Fibroblast of skin of left quadriceps (primary cell): ENCODE results near the gene SETD4.
A peak's percentile ranks its signal among the peaks of the same experiment; 100 is the strongest.

Source experiments
- DNase-seq, 2 experiments: peaks; one replicate each; pipeline ENCODE4 v3.0.0-alpha.2; 2013; ENCODE audit warnings: low read depth in 2 of 2

The SETD4 gene

DNA sequence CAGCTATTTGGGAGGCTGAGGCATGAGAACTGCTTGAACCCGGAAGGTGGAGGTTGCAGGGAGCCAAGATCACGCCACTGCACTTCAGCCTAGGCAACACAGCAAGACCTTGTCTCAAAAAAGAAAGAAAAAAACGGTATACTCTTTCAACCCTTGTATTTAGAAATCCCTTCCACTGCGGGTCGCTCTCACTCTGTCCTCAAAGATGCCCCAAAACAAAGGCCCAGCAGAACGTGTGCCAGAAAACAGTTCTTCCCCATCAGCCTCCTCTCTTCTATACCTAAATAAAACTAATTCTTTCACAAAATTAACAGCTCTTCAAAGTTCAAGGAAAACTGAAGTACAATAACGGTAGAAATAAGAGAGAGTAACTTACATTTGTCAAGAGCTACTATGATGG lies 13.2 kb downstream of the SETD4 start:
- DNase-seq: no peak

DNA sequence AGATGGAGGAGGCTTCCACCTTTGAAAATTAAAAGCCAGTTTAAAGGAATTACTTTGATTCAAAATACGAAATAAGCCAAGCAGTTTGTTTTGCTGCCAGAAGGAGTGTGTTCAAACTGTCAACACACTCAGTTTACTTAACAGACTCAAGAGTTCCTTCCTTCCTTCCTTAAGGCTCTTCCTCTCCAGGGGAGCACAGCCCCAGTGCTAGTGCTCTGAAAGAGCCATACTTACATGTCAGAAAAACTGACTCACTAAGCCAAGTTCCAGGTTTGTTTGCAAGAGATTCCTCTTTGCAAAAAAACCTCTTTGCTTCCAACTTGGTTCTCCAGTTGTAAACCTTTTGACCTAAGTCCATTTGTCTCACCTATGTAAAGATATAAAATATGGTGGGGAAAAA lies 14.3 kb downstream of the SETD4 start:
- DNase-seq: no peak

DNA sequence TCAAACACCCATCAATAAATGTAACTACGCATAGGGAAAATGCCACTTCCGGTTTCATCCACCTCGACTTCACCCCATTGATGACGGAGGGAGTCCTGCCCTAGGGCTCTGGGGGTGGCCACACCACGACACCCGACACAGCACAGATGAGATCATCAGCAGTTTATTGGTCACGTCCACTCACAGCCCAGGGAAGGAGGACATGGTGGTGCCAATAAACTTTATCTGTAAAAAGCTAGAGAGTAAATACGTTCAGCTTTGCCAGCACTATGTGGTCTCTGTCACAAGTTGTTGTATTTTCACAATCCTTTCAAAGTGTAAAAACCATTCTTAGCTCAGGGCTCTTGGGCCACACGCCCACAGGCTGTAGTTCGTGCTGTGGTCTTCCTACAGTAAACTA lies 16.3 kb downstream of the SETD4 start:
- no peak for DNase-seq

DNA sequence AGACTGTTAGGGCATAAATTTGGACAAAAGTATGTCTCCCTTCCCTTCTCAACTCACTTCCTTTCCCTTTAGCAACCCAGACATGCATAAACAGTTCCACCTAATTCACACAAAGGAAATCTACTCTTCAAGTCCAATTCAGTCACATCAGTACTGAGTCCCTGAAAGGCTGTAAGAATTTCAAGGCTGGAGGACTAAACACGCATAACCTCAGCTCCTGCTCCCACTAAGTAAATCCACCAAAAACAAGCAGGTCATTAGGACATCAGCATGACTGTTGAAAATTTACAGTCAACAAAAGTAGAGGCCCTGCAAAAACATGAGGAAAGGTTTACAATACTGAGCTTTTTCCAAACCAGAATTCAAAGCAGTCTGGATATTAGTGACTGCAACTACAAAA lies 18.4 kb downstream of the SETD4 start:
- no peak for DNase-seq

DNA sequence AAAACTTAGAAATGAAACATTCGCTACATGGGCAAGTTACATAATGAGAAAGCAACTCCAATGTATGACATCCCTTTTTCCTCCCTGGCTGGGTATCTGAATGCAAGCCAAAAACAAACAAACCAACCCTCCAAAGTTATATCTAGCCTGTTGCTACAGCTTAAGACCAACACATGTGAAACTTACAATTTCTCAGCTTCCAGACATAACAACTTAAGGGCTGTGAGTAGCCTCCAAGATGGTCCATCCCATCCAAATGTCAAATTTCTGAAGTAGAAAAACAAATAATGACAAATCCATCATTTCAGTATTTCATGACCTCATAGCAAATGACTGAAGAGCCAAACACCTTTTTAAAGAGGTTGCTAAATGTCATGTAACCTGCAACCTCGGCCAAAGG lies 19.9 kb downstream of the SETD4 start:
- no peak for DNase-seq

DNA sequence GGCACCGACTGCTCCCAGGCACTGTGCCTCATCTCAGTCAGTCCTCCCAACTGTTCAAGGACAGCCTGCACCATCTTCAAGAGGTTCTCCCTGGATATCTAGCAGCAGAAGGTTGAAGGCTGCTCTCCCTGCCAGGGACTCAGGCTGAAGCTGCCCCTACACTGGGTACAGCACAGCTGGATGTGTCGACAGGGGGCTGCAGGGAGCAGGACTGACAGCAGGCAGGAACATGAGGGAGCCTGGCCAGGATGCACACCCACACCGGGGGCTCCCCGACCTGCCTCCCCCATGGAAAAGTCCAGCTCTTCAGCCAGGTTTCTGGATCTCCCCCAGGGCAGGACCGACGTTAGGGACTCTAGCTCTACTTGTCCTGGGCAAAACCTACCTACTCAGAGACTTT lies 20.5 kb downstream of the SETD4 start:
- DNase-seq: no peak

DNA sequence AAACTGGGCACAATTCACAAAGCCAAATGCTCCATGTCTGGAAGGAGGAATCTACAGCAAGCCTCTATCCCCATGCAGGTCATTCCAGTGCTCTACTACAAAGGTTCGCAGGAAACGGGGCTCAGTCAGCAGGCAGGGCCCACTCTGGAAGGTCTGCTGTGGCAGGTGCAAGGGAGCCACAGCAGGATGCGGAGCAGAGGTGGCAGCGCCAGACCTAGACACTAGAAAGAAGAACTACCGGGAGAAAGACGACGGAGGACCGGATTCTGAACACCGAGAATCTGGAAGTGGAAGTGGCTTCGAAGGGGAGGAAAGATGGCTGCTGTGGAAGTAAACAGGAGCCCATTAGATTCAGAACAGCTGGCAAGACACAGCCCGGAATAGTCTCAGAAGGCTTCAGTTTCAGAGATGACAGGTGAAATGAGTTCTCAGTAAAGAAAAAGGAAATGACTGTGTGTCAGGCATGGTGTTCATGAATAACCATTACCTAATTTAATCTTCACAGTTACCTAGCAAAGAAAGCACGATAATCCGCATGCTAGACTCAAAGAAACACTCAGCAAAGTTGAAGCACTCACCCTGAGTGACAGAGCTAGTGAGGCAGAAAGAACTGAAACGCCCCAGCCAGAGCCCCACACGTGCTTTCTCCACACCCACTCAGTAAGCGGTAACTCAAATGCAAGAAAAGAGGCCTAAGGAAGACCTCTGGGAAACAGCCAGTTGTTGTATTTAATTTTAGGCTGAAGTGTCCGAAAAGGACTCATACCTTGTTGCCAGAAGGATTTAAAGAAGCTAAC lies 21.4 kb downstream of the SETD4 start:
- DNase-seq: no peak

DNA sequence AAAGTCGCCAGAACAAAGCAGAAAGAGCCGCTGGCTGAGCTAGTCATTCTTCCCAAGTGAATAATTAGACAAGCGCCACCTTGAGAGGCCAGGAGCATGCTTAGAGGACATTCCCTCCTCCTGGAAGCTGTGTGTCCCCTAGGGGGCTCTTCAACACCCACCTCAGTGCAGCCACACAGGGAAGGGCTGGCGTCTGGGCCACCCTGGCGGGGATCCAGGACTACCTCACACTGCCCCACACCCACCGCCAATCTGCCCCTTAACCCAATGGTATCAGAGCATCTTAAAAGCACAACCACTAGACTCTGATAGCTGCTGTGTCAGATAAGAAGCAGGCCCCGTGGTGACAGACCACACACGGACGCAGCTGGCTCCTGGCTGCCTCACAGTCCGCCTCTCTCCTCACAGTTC lies 24.9 kb downstream of the SETD4 start:
- DNase-seq: no peak

DNA sequence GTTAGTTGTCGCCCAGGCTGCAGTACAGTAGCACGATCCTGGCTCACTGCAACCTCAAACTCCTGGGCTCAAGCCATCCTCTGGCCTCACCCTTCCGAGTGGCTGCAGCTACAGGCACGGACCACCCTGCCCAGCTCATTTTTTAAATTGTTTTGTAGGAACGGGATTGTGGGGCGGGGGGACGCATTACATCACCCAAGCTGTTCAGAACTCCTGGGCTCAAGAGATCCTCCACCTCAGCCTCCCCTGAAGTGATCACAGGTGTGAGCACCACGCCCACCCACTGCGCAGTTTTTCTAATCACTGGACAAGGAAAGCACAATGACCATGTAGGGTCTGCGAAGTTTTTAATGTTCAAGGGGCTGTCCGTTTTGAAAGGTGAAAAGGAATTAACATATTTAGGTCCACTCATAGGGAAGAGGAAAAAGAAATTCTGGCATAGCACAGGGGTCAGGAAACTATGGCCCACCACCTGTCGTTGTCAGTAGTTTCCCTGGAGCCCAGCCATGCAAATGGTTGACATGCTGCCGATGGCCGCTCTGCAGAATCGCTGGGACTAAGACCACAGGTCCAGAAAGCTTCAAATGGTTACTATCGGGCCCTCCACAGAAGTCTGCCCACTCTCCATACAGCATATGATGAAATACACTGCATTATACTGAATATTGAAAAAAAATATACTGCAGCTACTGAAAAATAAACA lies 26.0 kb downstream of the SETD4 start:
- no peak for DNase-seq

DNA sequence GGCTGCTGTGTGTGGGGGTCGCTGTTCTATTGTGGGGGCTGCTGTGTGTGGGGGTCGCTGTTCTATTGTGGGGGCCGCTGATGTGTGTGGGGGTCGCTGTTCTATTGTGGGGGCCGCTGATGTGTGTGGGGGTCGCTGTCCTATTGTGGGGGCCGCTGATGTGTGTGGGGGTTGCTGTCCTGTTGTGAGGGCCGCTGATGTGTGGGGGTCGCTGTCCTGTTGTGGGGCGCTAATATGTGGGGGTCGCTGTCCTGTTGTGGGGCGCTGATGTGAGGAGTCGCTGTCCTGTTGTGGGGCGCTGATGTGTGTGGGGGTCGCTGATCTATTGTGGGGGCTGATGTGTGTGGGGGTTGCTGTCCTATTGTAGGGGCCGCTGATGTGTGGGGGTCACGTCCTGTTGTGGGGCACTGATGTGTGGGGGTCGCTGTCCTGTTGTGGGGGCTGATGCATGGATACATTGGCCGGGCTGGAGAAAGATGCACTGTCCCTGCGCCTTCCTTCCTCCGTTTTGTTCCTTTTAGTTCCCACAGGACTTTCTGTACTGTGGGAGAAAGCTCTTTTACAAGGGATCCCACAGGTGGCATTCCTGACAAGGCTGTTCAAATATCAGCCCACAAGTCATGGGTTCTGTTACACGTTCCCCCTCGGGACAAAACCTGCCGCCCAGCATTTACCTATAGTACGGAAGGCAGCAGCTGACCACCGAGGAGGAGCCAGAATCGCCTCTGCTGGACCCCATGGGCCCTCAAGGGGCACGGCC lies 27.5 kb downstream of the SETD4 start:
- DNase-seq: no peak

DNA sequence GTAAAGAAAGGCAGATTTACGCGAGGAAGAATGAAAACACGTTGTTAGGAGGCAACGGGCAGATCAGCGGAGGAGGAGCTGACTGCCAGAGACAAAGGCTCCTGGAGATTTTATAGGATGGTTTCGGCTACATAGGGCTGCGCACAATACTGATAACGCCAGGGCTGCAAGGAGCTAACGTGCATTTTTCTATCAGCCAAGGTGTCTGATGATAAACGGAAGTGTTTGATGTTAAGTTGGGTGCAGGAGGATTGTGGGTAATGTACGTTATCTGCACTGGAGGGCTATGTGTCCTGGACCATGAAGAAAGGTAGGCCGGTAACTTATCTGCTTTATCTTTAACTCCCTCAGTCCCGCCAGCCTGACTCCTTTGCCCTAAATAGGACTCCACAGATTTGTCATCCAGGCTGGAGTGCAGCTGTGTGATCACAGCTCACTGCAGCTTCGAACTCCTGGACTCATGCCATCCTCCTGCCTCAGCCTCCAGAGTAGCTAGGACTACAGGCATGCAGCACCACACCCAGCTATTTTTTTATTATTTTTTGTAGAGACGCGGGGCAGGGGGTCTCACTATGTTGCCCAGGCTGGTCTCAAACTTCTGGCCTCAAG lies 29.6 kb downstream of the SETD4 start:
- no peak for DNase-seq

DNA sequence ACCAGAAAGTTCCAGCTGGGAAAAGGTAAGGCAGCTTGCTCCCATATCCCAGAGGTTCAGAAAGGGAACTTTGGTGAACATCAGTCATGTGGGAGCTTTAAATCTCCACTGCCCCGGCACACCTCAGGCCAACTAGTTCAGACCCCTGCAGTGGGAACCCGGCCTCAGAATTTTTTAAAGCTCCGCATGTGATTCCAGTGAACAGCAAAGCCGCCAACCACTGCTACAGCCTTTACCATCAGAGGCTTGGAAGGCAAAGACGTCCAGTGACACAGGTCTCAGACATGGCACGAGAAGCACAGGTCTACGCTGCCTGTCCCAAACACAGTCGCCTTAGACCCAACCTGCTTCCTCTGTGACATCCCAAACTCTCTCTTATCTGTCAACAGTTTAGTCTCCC lies 31.0 kb downstream of the SETD4 start:
- DNase-seq: no peak

DNA sequence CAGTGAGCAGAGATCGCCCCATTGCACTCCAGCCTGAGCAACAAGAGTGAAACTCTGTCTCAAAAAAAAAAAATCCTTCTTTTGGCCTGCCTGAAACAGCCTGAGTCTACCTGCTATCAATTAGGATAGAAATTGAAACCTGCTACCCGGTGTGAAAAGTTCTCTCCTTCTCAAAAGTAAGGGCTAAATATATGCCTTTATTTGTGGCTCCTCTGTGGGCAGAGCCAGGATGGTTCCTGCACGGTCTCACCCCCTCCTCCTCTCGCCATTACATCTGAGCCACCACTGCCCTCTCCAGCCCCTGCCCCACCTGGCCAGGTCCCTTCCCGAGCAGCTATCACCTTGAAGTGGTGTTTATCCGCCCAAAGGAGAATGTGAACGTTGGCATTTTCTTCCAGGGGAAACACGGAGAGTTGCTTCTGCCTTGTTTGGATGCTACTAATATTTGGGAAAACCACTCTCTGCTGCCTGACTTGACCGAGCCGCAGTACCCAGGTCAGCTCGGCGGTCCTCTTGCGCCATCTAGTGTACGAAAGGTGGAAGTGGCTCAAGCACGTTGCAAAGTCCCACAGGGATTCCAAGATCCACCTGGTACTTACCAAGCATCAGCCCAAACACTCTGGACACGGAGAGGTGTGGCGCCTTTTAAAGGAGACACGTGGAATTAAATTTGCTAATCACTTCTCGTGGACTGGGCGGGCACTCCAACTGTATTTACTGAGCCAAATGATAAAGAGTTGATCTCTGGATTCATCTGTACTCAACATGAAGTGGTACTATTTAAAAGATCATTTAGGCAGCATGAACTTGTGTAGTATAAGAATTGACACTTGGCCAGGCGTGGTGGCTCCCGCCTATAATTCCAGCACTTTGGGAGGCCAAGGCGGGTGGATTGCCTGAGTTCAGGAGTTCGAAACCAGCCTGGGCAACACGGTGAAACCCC lies 31.9 kb downstream of the SETD4 start:
- DNase-seq: peak; percentile 39 to 44

DNA sequence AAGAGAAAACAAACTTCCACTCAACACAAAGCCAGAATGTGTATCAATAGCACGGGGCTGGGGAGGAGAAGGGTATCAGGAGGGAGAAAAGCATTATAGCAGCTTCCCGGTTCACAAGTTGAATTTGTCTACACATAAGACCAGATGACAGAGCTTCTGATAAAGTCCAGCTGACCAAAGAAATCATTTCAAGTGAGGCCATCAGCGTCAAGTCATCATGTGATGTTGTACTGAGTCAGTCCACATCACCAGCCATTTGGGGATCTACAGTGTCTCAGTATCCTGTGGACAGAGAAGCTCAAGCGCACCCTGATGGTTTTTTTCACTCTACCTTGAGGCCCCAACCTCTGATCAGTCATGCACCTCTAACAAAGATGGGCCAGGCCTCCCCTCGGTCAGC lies 33.0 kb downstream of the SETD4 start:
- no peak for DNase-seq

DNA sequence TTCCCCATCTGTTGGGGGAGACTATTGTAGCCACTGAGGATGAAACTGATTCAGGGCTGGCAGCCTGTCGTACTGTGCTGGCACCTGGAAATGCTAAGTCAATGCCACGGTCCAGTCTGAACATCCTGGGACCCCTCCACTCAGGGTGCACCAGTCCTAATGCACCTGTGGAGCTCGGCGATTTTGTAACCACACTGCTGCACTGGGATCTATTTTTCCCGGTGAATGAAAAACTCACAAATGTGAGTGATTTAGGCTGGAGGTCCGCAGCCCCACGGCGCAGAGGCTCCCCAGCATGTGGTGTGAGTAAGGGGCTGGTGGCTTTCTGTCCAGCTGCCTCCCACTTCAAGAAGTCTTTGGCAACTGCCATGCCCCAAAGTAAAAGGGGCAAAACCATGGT lies 35.5 kb downstream of the SETD4 start:
- DNase-seq: no peak

DNA sequence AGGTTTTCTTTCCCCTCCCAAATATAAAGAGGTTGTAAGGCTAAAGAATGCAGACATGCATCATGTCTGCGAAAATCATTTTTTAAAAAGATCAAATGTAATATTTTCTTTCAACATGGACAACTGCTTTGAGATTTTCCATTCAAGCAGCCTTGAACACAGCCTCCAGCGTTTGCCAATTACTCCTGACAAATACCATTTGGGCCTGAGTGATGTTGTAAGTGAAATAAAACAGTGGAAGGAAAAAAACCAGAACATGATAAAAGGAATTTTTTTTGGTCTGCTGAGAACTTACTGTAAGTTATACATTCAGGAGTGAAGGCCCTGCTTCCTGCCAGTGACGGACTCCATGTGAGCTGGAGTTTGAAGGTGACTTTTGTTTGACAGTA lies 37.2 kb downstream of the SETD4 start:
- DNase-seq: peak in 1 of 2 experiments; percentile 39

DNA sequence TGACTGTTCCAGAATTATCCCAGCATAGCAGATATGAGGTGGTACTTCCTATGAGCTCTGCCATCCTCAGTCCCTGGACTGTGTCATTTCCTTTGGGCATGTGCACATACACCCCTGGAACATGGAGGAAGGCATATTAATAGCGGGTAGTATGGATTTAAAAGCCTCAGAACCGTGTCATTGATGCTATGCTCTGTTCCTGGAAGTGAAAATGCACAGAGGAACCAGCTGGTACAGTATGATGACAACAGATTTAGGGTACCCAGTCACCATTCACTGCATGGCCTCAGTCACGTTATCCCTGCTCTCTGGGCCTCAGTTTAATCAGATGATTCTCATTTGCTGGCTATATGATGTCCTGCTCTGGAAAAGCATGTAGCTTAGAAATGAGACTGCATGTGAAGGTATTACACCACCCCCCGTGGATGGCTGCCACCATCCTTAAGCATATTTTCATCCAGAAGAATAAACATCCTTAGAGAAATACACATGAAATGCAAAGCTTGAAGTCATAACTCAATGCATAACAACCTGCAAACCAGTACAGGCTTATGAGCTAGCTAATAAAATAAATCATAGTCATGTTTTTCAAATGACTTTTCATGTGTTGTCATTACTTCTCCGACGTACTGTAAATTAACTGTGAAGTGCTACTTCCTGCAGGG lies 37.8 kb downstream of the SETD4 start:
- DNase-seq: no peak

DNA sequence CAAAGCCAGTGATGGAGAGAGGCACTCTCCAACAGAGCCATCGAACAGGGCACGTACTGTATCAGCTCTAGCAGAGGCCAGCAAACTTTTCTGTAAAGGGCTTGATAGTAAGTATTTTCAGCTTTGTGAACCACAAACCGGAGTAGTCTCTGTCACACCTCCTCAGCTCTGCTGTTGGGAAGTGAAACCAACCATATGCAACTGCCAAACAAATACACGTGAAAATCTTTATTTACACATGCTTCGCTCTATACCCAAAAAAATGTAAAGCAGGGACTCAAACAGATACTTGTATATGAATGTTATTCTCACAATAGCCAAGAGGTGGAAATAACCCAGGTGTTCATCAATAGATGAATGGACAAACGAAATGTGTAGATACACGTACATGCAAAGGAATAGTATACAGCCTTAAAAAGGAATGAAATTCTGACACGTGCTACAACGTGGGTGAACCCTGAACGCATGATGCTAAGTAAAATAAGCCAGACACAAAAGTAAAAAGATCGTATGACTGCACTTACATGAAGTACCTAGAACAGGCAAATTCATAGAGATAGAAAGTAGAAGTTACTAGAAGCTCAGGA lies 39.0 kb downstream of the SETD4 start:
- DNase-seq: no peak

DNA sequence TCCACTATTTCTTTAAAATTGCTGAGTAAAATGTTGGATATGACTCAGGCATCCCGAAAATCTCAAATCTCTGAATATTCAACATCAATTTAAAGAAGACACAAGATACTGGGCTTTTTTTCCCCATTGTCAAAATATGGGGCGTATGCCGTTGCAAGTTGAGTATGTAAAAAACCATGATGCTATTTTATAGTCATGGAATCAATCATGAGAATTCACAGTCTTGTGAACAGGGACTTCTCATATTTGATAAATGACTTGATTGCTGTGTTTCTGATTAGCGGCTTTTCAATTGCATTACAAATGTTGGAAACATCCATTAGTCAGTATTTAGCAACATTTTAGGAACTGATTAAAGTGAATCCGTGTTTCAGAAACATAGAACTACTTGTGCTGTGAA lies 45.3 kb downstream of the SETD4 start:
- peak; percentile 57 to 59 for DNase-seq

DNA sequence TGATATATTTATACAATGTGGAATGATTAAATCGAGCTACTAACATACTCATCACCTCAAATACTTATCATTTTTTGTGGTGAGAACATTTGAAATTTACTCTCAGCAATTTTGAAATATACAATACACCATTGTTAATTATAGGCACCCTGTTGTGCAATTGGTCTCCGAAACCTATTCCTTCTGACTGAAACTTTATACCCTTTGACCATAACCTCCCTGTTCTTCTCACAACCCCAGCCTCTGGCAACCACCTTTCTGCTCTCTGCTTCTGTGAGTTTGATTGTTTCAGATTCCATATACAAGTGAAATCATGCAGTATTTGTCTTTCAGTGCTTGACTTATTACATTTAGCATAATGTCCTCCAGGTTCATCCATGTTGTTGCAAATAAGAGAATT lies 49.5 kb downstream of the SETD4 start:
- no peak for DNase-seq
